ENCODE data around the gene DYDC1.

DNA sequence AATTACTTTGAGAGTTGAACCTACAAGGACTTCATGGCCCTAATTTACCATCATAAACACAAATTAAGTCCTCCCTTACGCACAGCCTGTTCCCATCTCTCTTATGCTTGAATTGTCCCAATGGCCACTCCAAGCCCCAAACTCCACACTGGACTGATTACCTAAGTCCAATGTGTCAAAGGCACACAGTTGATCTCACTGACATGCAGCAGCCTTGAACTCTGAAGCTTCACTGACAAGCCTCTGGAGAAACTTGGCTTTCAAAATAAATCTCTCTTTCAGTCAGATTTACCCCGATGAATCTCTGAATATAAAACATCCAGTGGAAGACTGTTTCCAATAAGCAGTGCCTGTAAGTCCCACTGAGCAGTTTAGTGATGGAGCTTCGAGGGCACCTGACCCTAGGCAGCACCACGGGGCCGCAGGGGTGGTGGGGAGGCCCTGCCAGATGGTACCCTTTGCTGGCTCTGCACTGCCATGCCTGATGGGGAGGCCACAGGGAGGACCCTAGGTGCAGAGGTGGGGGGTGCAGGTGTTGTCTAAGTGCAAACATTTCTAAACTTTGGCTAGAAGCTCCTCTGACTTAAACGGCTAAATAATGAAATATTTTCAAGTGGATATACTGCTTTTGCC is 63.8 kb downstream of the DYDC1 start:
- TF ChIP-seq, protein P1, sequence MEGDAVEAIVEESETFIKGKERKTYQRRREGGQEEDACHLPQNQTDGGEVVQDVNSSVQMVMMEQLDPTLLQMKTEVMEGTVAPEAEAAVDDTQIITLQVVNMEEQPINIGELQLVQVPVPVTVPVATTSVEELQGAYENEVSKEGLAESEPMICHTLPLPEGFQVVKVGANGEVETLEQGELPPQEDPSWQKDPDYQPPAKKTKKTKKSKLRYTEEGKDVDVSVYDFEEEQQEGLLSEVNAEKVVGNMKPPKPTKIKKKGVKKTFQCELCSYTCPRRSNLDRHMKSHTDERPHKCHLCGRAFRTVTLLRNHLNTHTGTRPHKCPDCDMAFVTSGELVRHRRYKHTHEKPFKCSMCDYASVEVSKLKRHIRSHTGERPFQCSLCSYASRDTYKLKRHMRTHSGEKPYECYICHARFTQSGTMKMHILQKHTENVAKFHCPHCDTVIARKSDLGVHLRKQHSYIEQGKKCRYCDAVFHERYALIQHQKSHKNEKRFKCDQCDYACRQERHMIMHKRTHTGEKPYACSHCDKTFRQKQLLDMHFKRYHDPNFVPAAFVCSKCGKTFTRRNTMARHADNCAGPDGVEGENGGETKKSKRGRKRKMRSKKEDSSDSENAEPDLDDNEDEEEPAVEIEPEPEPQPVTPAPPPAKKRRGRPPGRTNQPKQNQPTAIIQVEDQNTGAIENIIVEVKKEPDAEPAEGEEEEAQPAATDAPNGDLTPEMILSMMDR (IDR thresholded peaks at IDR 0.05): no peak
- TF ChIP-seq POLR2A (IDR thresholded peaks at IDR 0.05; ENCODE audit: low read depth) (no peak), POLR2AphosphoS5 (IDR thresholded peaks at IDR 0.05) (no peak)
